Fibroblast of lung (primary cell): Measurements from ENCODE around the gene KIF9. TPM values are rescaled to one million over a fixed set of nuclear protein-coding genes. Genes with fewer than 3 reads are reported as not detected.

ENCODE experiments used
- DNase-seq, 2 donors: peaks; one replicate each; pipeline versions ENCODE4 v3.0.0 to v3.0.0-alpha.2; 2010; ENCODE audit warnings: low read depth in 2 of 2
- H2AFZ ChIP-seq: 2 replicates; pipeline ENCODE4 v1.5.1; 2012; ENCODE audit warnings: low read length, control low read depth, inconsistent platforms
- H3K27ac ChIP-seq: 2 replicates; pipeline ENCODE4 v1.5.1; 2011; ENCODE audit warnings: low read length, control low read depth; ENCODE audit not compliant: insufficient read depth
- H3K27me3 ChIP-seq: 2 replicates; pipeline ENCODE4 v1.5.1; 2011; ENCODE audit warnings: mild to moderate bottlenecking, low read length; ENCODE audit not compliant: control insufficient read depth, insufficient read depth
- H3K36me3 ChIP-seq: 2 replicates; pipeline ENCODE4 v1.5.1; 2011; ENCODE audit warnings: low read length; ENCODE audit not compliant: control insufficient read depth, insufficient read depth
- H3K4me1 ChIP-seq: 2 replicates; pipeline ENCODE4 v1.5.1; 2011; ENCODE audit warnings: low read length; ENCODE audit not compliant: control insufficient read depth, insufficient read depth; ENCODE audit errors: extremely low read depth
- H3K4me2 ChIP-seq: 2 replicates; pipeline ENCODE4 v1.5.1; 2011; ENCODE audit warnings: low read length, control low read depth; ENCODE audit not compliant: insufficient read depth; ENCODE audit errors: extremely low read depth
- H3K4me3 ChIP-seq, 4 experiments: fragments of 200-600 bp in 1 of 4; sonication (generic) in 1 of 4; replicated peaks in 1 of 4; 2 replicates each; pipeline ENCODE4 v1.5.1; 2011 to 2016; ENCODE audit warnings: low read length in 4 of 4, low read depth in 3 of 4, mild to moderate bottlenecking in 3 of 4, control low read depth in 2 of 4, inconsistent platforms in 1 of 4, mixed read lengths in 1 of 4; ENCODE audit not compliant: insufficient read depth in 1 of 4; ENCODE audit errors: control extremely low read depth in 1 of 4
- H3K79me2 ChIP-seq: 2 replicates; pipeline ENCODE4 v1.5.1; 2012; ENCODE audit warnings: mild to moderate bottlenecking, low read length, inconsistent platforms; ENCODE audit not compliant: control insufficient read depth, insufficient read depth
- H3K9ac ChIP-seq: 2 replicates; pipeline ENCODE4 v1.5.1; 2011; ENCODE audit warnings: mild to moderate bottlenecking, low read length, control low read depth; ENCODE audit not compliant: insufficient read depth
- H3K9me3 ChIP-seq: 2 replicates; pipeline ENCODE4 v1.5.1; 2012; ENCODE audit warnings: low read depth, low read length; ENCODE audit not compliant: control insufficient read depth, insufficient read depth
- H4K20me1 ChIP-seq: 2 replicates; pipeline ENCODE4 v1.5.1; 2011; ENCODE audit warnings: low read length; ENCODE audit not compliant: control insufficient read depth, insufficient read depth; ENCODE audit errors: extremely low read depth
- CTCF ChIP-seq, 2 donors: IDR thresholded peaks in 1 of 2; conservative IDR thresholded peaks in 1 of 2; 1 replicate in 1 of 2; 2 replicates in 1 of 2; pipeline ENCODE4 v1.5.1; 2011 to 2012; ENCODE audit warnings: low read length in 2 of 2, control low read depth in 1 of 2, inconsistent platforms in 1 of 2, low read depth in 1 of 2, mild to moderate bottlenecking in 1 of 2
- EZH2 ChIP-seq: IDR thresholded peaks from 2 replicates; pipeline ENCODE4 v1.5.1; 2012; ENCODE audit warnings: low read length, control low read depth, mild to moderate bottlenecking; ENCODE audit errors: missing control alignments
- polyA plus RNA-seq, 2 donors: library from polyadenylated mRNA; depleted of rRNA in 1 of 2; stranded (reverse) in 1 of 2; unstranded in 1 of 2; fragments of >200 nt; gene quantifications; 2 replicates each; pipeline ENCODE4 v1.2.1, GENCODE V29; 2011 to 2012; ENCODE audit warnings: missing spikeins in 1 of 2
- total RNA-seq: library from RNA; depleted of rRNA; stranded (reverse); fragments of >200 nt; gene quantifications from 2 replicates; pipeline ENCODE4 v1.2.1, GENCODE V29; 2014

The KIF9 gene
- total and polyA plus RNA-seq, 2 donors (not counting 1 experiment from before 2014, with no cell fraction given): 2.8 to 4.3 TPM

DNA sequence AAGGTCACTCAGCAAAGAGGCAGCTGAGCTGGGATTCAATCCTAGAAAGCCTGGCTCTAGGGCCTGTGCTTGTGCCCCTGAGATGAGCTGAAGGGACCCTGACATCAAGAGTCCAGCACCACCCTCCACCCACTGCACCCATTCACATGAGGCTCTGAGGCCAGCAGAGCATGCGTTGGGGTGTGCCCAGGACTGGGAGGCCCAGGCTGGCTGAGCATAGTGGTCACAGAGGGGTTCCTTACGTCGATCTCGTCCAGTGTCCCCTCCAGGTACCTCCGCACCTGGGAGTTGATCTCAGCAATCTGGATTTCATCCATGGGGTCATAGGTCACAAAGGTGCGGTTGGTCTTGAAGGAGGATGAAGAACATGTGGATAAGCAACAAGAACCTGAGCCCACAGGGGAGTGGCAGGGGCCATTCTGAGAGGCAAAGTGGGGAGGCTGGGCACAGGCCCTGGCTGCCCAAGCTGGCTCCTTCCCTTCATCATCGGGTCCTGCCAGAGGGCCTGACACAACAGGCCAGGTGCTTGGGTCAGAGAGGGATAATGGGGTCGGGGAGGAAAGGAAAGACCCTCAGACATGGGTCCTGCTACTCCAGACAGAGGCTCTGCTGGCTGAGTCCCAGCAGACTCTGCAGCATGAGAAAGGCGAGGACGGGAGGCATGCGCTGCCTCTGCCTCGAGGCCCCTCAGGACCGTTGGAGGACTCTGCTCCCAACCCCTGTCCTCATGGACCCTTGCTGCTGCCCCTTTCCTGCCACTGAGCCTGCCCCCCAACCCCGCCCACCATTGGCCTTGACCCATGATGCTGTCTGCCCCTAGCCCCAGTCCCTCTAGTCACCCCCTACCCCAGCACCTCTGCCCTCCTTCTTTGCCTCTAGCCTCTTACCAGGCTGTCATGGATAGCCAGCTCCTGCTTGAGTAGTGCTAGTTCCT is 35.2 kb downstream of the KIF9 start:
- H4K20me1 ChIP-seq: no peaks in the 10 kb centered on the region
- TF ChIP-seq EZH2: no peak
- TF ChIP-seq CTCF (conservative IDR thresholded peaks at IDR 0.05 in 1 of 2, IDR thresholded peaks at IDR 0.05 in 1 of 2; ENCODE audit: low read depth in 1 of 2, low read length in 2 of 2): no peak
- DNase-seq: no peak
- H3K9me3 ChIP-seq: no peaks in the 10 kb centered on the region
- H3K4me3 ChIP-seq: no peak overlapping the region
- H3K27me3 ChIP-seq: no peaks in the 10 kb centered on the region
- H3K27ac ChIP-seq: no peak overlapping the region
- no peak overlapping the region for H2AFZ ChIP-seq
- no peaks in the 10 kb centered on the region for H3K36me3 ChIP-seq
- no peaks in the 10 kb centered on the region for H3K79me2 ChIP-seq
- H3K4me1 ChIP-seq: no peaks in the 10 kb centered on the region
- no peak overlapping the region for H3K4me2 ChIP-seq
- H3K9ac ChIP-seq: no peak overlapping the region

- no peak overlapping the region for H3K4me2 ChIP-seq
- H2AFZ ChIP-seq: no peak overlapping the region
- H3K27me3 ChIP-seq: no peaks in the 10 kb centered on the region
- no peak overlapping the region for H3K4me3 ChIP-seq
- H4K20me1 ChIP-seq: no peaks in the 10 kb centered on the region
- TF ChIP-seq EZH2: no peak
- TF ChIP-seq CTCF (conservative IDR thresholded peaks at IDR 0.05 in 1 of 2, IDR thresholded peaks at IDR 0.05 in 1 of 2; ENCODE audit: low read depth in 1 of 2, low read length in 2 of 2): no peak
- H3K79me2 ChIP-seq: no peaks in the 10 kb centered on the region
- no peaks in the 10 kb centered on the region for H3K4me1 ChIP-seq
- no peak for DNase-seq
- H3K9me3 ChIP-seq: no peaks in the 10 kb centered on the region
- no peak overlapping the region for H3K9ac ChIP-seq
- no peaks in the 10 kb centered on the region for H3K36me3 ChIP-seq
- H3K27ac ChIP-seq: no peak overlapping the region
Measured at GRCh38 chr3:47245271-47245670, 37.3 kb downstream of the KIF9 start.

DNA sequence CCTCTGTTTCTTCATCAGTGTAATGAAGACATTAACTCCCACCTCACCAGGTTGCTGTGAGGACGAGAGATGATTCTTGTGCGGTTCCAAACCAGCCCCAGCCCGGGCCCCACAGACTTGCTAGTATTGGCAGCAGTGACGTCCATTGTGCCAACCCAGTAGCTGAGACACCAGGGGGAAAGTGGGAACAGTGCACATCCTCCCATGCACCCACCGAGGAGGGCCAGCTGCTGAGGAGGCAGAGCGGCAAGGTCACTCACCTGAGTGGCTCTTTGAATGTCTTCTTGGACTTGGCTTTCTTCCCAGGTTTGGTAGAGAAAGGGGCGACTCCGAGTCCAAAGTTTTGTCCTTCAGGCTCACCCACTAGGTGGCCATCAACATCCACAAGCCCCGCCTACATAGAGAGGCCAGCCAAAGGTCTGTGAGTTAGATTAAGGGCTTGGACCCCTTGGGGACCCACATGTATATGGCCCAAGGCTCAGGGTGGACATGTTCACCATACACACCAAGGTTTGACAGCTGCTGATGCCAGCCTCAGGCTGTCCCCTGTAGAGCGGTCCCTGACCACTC is 38.0 kb downstream of the KIF9 start:
- DNase-seq: no peak
- H3K79me2 ChIP-seq: no peaks in the 10 kb centered on the region
- H3K4me3 ChIP-seq: no peak overlapping the region
- H2AFZ ChIP-seq: no peak overlapping the region
- H3K9me3 ChIP-seq: no peaks in the 10 kb centered on the region
- no peaks in the 10 kb centered on the region for H3K36me3 ChIP-seq
- H4K20me1 ChIP-seq: no peaks in the 10 kb centered on the region
- H3K4me1 ChIP-seq: no peaks in the 10 kb centered on the region
- no peak overlapping the region for H3K27ac ChIP-seq
- no peak overlapping the region for H3K4me2 ChIP-seq
- no peak overlapping the region for H3K9ac ChIP-seq
- no peaks in the 10 kb centered on the region for H3K27me3 ChIP-seq
- TF ChIP-seq EZH2 (no peak), CTCF (conservative IDR thresholded peaks at IDR 0.05 in 1 of 2, IDR thresholded peaks at IDR 0.05 in 1 of 2; ENCODE audit: low read depth in 1 of 2, low read length in 2 of 2) (no peak)
